GM19035 (cell line): ENCODE data around the gene ASGR1.
A peak's percentile ranks its signal among the peaks of the same experiment; 100 is the strongest.

ENCODE experiments used
- ATAC-seq: cut with Tn5 transposase; IDR thresholded peaks from one replicate; pipeline ENCODE4 v1.9.1; 2021; ENCODE audit not compliant: unreplicated experiment

The ASGR1 gene, protein sequence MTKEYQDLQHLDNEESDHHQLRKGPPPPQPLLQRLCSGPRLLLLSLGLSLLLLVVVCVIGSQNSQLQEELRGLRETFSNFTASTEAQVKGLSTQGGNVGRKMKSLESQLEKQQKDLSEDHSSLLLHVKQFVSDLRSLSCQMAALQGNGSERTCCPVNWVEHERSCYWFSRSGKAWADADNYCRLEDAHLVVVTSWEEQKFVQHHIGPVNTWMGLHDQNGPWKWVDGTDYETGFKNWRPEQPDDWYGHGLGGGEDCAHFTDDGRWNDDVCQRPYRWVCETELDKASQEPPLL

DNA sequence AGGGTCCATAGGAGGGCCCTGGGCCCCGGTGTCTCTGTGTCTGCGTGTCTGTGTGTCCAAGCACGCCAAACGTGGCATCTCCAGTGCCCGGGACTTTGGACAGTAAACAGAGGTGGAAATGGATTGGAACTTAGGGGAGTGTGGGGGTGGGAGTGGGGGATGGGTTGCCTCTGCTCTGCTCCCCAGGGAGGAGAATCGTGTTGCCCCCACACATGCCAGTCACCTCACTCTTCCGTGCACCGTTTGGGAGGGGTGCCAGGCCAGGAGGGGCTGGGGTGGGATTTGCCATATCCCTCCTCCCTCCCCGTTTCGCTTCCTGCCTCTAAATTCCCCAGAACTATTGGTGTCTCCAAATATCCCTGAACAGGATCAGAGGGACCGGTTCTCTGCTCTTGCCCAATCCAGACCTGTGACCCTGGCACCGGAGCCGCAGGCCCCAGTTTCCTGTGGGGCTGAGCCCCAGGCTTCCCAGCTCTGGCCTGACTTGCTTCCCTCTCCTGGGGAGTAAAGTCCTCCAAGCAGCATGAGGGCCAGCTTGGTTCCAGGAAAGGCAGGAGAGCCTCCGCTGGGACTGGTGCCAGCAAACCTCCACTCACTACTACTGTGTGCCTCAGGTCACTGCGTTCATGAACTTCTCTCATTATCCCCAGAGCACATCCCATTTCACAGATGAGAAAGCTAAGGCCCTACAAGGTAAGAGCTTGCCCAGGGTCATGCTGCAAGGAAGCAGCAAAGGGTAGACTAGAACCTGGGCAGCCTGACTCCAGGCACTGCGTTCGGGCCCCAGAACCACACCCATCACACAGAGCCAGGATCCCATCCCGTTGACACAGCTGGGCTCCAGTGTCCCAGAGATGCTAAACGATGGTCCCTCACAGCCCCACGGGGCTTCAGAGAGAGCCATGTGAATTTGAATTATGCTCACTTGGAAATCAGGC, at the start of gene ASGR1:
TSS of gene ASGR1 (minus strand) at position 54 of the 938 bp plus-strand sequence. CDS start 807 bp downstream, outside the sequence.
- no peak for ATAC-seq

DNA sequence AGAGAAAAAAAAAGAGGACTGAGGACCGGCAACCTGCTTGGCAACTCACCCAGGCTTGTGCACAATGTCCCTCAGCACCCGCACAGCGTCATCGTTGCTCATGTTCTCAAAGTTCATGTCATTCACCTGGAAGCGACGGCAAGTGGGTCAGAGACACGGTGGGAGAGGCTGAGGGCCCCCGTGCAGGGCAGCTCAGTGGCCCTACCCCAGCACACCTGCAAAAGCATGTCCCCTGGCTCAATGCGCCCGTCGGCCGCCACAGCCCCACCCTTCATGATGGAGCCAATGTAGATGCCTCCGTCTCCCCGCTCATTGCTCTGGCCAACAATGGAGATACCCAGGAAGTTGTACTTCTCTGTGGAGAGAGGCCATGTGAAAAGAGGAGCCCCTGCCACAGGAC, 49.8 kb upstream of the ASGR1 start:
- ATAC-seq = no peak

DNA sequence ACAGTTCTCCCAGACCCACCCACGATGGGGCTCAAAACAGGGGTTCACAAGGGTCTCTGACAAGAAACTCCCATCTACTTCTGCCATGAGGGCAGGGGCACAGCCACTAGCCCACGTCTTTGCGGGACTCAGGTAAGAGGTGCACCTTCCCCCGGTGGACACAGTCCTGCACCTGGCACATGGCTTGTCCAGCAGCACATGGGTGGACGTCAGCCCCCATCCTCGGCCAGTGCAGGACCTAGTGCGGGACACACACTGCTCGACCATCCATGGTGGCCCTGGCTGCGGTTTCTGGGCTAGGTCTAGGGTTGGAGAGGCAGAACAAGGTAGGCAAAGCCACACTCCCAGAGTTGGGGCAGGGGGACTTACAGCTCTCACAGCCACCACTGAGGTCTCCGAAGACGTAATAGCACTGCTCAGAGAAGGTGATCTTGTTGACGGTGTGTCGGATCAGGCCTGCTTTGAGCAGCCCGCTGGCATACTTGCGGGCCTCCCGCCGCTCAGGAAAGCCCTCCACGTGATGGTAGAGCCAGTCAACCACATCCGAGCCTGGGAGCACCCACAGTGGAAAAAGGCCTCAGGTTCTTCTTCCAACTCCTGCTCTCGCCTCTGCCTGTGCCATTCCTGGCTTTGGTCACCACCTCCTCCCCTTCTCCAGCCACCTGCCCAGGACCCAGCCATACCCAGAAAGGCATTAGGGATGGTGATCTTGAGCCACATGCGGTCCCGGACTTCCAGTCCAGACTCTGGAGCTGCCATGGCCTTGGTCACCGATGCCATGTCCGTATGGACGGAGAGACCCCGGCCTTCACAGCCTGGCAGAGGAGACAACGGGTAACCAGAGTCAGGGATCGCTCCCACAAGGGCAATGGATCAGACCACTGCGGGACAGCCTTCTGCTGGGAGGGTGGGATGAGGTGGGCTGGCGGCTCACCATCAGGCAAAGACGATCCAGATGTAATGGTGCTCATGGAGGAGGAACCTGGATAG, 47.8 kb upstream of the ASGR1 start:
- no peak for ATAC-seq

DNA sequence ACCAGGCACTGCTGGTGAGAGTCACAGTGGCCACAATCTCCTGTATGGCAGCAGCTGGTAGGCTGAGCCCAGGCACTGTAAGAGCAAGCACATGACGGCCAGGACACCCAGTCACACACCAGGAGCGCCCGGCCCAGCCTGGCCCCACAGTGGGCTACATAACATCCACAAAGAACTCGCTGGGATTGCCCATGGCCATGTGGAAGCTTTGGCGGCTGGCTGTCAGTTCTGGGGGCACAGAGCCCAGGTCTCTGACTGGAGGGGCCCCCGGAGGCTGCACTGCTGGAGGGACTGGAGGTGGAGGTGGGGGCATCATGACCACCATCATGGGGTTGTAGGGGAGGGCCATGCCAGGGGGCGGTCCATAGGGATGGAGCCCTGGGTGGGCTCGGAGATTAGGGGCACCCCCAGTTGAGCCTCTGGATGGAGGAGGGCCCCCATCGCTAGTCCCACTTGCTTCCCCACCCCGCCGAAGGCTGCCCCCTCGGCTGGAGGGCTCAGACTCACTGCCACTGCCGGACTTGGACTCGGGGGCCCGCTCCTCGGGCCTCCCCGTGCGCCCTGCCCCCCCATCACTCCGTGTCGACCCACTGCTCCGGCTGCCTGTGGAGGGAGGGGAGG, 46.7 kb upstream of the ASGR1 start:
- ATAC-seq = no peak

DNA sequence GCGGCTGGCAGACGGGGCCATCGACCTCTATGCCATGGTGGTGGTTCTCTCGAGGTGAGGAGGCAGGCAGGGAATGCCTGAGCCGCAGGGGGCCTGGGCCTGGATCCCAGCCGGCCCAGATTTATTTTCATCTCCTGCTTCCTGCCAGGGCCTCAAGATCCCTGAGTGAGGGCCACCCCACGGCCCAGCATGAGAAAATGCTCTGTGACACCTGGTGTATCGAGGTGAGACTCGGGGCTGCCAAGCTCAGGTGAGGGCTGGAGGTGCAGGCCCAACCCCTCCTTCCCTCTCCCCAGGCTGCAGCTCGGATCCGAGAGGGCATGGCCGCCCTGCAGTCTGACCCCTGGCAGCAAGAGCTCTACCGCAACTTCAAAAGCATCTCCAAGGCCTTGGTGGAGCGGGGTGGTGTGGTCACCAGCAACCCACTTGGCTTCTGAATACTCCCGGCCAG, 45.5 kb upstream of the ASGR1 start:
- ATAC-seq = no peak

DNA sequence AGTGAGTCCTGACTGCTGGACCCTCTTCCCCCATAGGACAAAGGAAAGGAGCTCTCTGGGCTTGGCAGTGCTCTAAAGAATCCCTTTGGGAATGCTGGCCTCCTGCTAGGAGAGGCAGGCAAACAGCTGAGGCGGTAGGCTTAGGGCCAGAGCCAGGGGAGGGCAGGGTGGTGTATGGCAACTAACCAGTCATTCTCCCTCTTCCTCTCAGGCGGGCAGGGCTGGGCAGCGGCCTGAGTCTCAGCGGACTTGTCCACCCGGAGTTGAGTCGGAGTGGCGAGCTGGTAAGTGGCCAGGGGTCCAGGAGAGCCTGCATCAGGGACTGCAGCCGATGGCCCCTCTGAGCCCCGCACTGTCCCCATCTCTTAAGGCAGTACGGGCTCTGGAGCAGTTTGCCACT, 44.9 kb upstream of the ASGR1 start:
- ATAC-seq = no peak

DNA sequence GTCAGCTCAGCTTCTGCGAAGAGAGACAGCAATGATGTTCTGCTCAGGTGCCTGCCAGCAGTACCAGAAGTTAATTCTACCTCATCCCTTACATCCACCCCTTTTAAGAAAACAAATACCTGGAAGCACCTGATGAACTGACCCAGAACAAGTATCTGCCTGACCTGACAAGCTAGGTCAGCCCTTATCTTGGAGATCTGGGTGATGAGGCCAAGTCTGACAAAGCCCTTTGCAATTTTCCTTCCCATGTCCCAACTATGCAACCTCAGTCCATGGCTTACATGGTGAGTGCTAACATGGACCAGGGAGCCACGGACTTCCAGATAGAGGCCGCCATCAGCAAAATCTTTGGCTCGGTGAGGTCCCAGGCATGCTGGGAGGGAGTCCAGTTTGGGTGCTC, 44.2 kb upstream of the ASGR1 start:
- no peak for ATAC-seq

DNA sequence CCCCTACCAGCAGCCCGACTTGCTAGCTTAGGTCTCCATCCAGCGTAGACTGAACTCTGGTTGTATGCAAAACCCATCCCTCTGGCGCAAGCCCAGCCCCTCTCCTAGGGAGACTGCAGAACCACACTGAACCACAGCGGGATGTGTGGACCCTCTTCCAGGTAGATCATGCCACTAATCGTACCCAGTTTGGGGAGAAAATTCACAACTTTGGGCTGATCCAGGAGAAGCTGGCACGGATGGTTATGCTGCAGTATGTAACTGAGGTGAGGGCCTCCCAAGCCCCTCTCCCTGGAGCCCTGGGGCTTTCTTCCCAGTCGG, 43.8 kb upstream of the ASGR1 start:
- no peak for ATAC-seq

DNA sequence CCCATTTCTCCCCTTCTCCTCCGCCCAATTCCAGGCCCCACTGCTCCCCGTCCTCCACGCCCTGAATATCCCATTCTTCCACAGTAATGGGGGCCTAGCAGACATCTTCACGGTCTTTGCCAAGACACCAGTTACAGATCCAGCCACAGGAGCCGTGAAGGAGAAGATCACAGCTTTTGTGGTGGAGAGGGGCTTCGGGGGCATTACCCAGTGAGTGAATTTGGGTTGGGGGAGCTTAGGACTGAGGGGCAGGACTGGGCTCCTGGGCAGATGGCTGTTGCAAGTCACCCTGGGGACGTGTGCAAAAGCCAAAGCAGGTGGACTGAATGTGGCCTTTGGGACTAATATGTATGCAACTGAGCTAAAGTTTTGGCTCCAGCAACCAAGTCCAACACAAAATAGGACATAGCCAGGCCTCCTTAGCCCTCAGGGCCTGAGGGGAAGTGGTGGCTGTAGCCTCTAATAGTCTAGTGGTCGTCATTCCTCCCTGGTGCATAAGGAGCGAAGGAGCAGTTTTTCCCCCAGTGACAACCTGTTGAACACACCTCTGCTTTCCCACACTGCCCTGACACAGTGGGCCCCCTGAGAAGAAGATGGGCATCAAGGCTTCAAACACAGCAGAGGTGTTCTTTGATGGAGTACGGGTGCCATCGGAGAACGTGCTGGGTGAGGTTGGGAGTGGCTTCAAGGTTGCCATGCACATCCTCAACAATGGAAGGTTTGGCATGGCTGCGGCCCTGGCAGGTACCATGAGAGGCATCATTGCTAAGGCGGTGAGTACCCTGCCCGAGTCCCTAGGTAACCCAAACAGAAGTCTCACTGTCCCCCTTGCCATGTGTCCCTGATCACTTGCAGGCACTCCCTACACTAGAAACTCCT, 43.2 kb upstream of the ASGR1 start:
- ATAC-seq = no peak

DNA sequence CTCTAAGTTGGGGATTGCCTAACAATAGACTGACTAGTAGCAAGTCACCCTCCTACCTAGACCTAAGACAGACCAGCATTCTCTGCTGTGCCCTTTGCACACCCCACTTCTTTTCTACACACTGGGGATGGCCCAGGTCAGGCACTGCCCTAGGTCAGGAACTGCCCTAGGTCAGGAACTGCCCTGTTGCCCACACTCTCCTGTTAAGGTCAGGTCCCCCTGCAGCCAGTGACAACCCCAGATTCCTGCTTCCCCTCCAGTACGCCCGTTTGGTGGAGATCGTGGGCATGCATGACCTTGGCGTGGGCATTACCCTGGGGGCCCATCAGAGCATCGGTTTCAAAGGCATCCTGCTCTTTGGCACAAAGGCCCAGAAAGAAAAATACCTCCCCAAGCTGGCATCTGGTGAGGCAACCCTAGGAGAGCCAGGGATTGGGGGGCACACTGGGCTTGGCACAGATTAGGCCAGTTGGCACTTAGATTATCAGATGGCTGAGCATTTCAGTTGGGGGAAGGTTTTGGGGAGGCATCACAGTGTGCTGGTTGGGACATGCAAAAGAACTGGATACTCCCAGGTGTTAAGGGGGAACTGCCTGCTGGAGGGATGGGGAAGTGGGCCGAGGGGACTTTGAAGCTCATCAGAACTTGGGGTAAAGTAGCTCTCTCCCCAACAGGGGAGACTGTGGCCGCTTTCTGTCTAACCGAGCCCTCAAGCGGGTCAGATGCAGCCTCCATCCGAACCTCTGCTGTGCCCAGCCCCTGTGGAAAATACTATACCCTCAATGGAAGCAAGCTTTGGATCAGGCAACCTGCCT, 42.3 kb upstream of the ASGR1 start:
- ATAC-seq = no peak

DNA sequence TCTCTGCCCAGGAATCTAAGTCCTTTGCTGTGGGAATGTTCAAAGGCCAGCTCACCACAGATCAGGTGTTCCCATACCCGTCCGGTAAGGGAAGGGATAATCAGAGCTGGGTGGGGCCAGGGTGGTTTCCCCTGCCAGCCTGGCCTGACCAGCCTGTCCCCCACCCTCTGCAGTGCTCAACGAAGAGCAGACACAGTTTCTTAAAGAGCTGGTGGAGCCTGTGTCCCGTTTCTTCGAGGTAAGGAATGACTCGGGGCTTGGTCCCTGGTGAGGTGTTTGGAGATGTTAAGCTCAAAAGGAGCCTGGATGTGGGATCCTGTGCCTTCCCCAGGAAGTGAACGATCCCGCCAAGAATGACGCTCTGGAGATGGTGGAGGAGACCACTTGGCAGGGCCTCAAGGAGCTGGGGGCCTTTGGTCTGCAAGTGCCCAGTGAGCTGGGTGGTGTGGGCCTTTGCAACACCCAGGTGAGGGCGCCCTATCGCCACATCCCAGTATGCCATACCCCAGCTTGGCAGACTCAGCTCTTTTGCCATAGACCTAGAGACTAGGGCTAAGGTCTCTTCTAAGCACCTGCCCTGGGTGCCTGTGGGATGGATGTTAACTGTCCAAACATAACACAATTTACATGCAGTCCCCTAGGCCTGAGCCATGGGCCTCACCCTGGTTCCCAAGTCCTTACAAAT, 41.6 kb upstream of the ASGR1 start:
- no peak for ATAC-seq

DNA sequence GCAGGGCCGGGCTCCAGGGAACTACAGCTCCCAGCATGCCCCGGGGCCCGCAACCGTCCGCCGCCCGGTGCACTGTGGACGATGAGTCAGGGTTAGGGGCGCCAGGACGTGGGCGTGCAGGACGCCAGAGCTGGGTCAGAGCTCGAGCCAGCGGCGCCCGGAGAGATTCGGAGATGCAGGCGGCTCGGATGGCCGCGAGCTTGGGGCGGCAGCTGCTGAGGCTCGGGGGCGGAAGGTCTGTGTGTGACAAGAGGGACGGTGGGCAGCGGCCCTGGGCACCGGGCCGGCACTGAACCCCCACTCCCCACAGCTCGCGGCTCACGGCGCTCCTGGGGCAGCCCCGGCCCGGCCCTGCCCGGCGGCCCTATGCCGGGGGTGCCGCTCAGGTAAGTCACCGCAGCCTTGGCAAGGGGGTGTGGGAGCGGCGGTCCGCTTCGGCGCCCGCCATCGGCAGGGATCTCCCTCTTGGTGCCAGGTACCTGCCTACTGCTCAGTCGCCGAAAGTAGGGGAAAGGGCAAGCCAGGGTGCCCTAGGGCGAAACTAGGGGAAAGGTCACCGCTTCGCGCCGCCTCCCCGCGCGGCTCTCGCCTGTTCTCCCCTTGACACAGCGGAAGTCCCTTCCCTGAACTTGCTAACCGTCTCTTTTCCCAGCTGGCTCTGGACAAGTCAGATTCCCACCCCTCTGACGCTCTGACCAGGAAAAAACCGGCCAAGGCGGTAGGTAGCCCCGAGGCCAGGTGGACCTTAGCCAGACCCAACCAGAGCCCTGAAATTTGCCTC, 40.8 kb upstream of the ASGR1 start, which contains the start of the genes ACADVL and DLG4:
TSS of gene ACADVL (plus strand) at position 127 of the 781 bp plus-strand sequence. CDS start at position 174, 47 bp downstream.
TSS of gene DLG4 (minus strand) at position 25 of the 781 bp plus-strand sequence.
- peak; percentile 44 for ATAC-seq

DNA sequence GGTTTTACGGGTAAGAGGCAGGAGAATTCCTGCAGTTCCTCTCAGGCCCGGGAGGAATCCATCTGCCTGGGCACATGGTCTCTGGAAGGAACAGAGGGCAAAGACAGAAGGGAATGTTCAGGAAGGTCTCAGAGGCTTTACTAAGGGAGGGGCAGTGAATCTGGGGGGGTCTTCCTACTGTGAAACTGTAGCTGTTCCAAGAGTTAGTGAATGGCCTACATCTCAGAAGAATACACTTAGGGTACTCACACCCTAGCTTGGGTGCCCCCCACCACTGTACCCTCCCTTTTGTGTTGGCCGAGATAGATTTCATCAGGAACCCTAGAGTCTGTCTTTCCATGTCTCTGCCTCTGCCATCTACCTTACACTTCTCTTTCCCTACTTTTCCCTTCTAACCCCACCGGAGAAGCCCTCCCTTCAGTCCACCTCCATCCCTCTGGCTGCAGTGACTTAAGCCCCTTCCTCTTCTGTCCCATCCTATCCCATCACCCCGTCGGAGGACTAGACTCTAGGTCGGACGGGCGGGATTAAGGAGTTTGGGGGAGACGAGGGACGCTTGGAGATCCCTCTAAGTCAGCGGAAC, 40.1 kb upstream of the ASGR1 start:
- ATAC-seq = no peak

DNA sequence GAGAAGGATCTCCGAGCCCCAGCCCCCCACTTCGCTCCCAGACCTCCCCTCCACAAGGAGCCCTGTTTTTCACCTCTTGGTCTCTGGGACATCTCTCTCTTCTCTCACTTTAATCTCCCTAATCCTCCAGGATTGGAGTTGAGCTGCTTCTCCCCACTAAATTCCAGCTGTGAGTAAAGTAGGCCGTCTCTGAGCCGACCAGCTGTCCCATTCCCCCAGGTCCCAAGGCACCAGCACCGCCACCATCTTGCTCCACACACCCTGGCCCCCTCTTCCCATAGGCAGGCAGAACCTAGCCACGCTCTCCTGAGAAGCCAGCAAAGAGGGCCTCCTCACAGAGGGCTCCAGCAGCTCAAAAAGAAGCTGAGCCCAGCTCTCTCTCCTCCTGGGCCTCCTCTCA, 39.6 kb upstream of the ASGR1 start:
- no peak for ATAC-seq

DNA sequence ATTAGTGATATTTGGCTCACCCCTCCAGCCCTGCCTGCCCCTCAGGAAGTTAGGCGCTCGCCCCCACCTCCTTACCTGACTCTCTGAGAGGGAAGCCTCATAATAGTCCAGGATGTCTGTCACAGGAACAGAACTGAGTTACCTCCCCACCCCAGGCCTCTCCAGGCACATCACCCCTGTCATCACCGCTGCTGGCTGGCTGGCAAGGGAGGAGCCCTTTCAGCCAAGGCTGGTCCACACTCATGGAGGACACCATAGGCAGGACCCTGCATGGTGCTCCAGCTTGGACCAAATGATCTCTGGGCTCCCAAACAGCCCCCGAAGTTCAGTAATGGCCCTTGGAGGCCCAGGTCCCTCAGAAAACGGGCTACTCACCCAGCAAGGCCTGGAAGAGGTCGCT, 39.0 kb upstream of the ASGR1 start:
- no peak for ATAC-seq

DNA sequence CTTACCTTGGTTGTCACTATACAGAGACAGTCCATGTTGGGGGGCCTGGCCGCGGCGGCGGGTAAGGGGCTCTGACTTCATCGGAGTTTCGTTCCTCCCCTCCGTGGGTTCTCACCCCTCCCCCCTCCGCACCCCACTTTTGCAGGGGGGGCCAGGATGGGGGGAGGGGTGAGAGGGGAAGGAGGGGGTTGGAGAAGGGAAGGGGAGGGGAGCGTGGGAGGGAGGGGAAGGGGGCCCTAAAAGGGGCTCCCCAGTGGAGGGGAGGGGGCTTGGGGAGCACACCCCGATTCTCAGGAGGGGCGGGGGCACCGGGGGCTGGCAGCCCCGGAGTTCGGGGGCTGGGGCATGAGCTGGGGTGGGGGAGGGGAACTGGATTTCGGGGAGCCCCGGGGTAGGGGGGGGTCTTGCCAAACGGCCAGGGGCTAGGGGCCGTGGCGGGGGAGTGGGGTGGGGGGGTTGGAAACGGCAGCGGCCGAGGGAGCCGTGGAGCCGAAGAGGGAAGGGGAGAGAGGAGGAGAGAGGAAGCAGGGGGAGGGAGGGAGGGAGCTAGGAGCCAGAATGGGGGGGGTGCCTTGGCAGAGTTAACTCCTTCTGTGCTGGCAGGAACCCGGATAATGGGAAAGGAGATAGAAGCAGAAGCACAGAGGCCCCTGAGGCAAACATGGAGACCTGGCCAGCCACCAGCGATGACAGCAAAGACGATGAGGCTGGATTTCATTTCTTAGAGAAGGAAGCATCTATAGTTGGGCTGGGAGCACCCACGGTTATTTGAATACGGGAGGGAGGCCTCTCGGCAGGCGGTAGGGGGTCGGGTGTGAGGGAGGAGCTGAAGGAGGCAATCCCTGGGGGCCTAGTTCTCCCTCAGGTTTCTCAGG, 38.2 kb upstream of the ASGR1 start:
- no peak for ATAC-seq
